SK-N-SH treated with all-trans-retinoic acid at 6 μM for 48 hours (cell line): ENCODE measurements around the gene TCERG1L.

ENCODE experiments used
- ZFP3 ChIP-seq: fragments of 250-450 bp; sonication (Bioruptor Pico); IDR thresholded peaks from 2 replicates; pipeline ENCODE4 v1.5.0; 2020; ENCODE audit warnings: mild to moderate bottlenecking, moderate library complexity
- TF ChIP-seq, protein P1 (sequence below): fragments of 250-450 bp; sonication (Bioruptor Pico); IDR thresholded peaks from 2 replicates; pipeline ENCODE4 v1.8.0; 2020; ENCODE audit warnings: mild to moderate bottlenecking, moderate library complexity, borderline replicate concordance

DNA sequence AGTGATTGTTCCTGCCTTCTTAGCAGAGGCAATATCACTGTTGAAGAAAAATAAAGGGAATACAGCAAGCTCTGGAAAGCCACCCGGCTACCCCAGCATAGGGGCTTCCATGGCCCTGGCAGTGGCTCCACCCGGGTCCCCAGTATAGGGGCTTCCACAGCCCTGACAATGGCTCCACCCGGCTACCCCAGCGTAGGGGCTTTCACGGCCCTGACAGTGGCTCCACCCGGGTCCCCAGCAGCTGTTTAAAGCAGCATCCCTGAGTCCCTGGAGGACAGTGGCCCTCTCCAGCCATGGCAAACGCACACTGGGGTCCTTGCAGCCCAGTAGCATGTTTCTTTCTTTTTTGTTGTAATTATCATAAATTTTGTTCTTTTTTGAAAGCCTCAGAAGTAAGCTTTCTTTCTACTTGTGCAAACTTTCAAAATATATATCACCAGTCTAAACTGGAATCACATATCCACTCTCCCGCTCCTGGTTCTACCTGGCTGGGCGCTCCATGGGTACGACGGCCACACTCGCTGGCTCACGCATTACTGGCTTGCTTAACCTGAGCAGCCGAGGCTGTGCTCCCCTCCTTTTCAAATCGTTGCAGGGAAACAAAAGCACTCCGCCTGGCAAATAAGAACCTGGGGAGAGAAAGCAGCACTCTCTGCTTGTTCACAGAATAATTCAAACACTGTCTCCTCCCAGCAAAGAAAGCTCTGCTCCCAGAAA lies 62.1 kb downstream of the TCERG1L start:
- TF ChIP-seq, protein P1, sequence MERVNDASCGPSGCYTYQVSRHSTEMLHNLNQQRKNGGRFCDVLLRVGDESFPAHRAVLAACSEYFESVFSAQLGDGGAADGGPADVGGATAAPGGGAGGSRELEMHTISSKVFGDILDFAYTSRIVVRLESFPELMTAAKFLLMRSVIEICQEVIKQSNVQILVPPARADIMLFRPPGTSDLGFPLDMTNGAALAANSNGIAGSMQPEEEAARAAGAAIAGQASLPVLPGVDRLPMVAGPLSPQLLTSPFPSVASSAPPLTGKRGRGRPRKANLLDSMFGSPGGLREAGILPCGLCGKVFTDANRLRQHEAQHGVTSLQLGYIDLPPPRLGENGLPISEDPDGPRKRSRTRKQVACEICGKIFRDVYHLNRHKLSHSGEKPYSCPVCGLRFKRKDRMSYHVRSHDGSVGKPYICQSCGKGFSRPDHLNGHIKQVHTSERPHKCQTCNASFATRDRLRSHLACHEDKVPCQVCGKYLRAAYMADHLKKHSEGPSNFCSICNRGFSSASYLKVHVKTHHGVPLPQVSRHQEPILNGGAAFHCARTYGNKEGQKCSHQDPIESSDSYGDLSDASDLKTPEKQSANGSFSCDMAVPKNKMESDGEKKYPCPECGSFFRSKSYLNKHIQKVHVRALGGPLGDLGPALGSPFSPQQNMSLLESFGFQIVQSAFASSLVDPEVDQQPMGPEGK (CRISPR knock-in tag), result no peak
- no peak for TF ChIP-seq ZFP3 (CRISPR knock-in tag)
